G401.6 (cell line): ENCODE measurements around the gene DLGAP4.
"Not testable (repeated sequence)": the region's sequence is repeated elsewhere in the genome, so short reads cannot be mapped to it uniquely, and the experiment has no call there.

ENCODE experiments used
- FAIRE-seq: peaks from 2 replicates; lab custom pipeline; 2012; peaks lifted over from hg19 to GRCh38; lab: Jason Lieb, UNC

Gene DLGAP4

DNA sequence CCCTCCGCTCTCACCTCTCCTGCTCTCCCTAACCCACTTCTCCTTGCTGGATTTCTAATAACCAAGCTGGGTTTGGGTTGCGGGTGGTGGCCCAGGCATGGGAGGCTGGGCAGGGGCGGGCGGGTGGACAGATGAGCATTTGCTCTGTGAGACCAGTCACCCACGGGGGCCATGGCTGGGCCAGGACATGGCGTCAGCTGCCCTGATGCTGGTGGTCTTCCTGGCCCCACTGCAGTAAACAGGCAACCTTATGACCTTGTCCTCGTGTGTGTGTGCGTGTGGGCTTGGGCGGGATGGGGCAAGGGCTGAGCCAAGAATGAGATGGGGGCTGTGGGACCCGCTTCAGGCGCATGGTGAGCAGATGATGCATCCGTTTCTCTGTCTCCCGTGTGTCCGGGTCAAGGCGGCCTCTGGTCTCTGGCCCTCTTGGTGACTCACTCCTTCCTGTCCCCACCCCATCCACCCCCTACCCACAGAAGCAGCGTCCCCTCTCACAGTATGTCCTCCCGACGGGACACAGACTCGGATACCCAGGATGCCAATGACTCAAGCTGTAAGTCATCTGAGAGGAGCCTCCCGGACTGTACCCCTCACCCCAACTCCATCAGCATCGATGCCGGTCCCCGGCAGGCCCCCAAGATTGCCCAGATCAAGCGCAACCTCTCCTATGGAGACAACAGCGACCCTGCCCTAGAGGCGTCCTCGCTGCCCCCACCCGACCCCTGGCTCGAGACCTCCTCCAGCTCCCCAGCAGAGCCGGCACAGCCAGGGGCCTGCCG lies 193.8 kb downstream of the DLGAP4 start:
- no peak for FAIRE-seq

DNA sequence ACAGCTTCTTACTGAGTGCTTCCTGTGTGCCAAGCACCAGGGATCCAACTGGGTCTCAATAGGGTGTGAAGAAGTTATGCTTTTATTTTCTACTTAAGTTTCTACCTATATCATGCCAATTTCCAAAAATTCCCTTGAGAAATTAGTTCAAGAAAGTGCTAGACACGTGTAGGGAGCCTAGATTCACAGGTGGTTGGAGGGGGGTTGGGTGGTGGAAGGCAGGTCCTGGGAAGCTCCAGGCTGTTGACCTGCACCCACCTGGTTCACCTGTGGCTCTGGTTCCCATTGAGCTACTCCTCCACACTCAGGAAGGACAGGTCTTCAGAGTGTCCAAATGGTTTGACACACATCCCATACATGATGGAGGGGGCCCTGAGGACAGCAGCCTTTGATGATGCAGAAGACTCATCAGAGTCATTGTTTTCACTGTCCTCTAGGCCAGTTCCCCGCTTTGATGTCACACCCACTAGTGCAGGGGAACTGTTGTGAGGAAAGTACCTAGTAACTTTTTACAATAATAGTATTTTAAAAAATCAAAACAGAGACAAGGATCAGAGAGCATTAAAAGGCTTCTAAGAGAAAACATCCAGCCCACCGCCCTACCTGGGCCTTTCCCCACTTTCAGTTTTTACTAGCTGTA lies 195.3 kb downstream of the DLGAP4 start:
- no peak for FAIRE-seq

- FAIRE-seq: no peak
These were observed 198.2 kb downstream of the DLGAP4 start for GRCh38 chr20:36504295-36504694.

GRCh38 chr20:36506253-36506652 lies 200.1 kb downstream of the DLGAP4 start:
- FAIRE-seq: no peak

- FAIRE-seq: no peak
These were observed 201.6 kb downstream of the DLGAP4 start for GRCh38 chr20:36507746-36508145.

DNA sequence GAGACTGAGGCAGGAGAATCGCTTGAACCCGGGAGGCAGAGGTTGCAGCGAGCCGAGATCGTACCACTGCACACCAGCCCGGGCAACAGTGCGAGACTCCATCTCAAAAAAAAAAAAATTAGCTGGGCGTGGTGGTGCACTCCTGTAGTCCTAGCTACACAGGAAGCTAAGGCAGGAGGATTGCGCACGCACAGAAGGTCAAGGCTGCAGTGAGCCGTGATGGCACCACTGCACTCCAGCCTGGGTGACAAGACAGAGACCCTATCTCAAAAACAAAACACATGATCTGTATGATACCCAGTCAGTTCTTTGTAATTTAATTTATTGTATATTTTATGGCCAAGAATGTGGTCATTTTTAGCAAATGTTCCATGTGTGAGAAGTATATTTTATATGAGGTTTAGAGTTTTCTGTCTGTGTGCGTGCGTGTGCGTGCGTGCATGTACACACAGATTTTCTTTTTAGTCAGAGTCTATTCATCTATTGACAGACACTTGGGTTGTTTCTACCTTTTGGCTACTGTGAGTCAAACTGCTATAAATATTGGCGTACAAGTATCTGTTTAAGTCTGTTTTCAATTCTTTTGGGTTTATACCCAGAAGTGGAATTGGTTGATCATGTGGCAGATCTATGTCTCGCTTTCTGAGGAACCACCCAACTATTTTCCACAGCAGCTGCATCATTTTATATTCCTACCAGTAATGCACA lies 213.0 kb downstream of the DLGAP4 start:
- FAIRE-seq: no peak

- no peak for FAIRE-seq
These were observed 213.8 kb downstream of the DLGAP4 start for GRCh38 chr20:36519944-36520343.

- FAIRE-seq: no peak
These were observed 215.4 kb downstream of the DLGAP4 start for GRCh38 chr20:36521526-36521925.

- FAIRE-seq: not testable (repeated sequence)
These were observed 216.3 kb downstream of the DLGAP4 start for GRCh38 chr20:36522412-36522811.

DNA sequence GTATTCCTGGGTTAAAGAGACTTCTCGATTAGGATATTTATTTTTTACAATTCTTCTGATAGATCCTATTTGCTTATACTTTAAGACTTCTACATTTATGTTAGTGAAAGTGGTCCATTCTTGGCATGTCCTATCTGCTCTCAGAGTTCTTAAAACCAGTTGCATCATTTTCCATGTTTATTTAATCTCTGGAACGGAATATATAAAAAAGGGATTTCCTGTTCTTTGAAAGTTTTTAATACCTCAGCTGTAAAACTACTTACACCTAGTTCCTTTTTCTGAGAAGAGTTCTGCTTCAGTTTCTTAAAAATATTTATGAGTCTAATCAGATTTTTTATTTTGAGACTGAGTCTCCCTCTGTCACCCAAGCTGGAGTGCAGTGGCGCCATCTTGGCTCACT lies 217.2 kb downstream of the DLGAP4 start:
- no peak for FAIRE-seq

GRCh38 chr20:36525620-36526365 lies 219.7 kb downstream of the DLGAP4 start:
- FAIRE-seq: no peak

GRCh38 chr20:36526521-36527011 lies 220.4 kb downstream of the DLGAP4 start:
- no peak for FAIRE-seq

- no peak for FAIRE-seq
These were observed 221.4 kb downstream of the DLGAP4 start for GRCh38 chr20:36527331-36528125.

GRCh38 chr20:36528176-36528874 lies 222.2 kb downstream of the DLGAP4 start:
- no peak for FAIRE-seq

DNA sequence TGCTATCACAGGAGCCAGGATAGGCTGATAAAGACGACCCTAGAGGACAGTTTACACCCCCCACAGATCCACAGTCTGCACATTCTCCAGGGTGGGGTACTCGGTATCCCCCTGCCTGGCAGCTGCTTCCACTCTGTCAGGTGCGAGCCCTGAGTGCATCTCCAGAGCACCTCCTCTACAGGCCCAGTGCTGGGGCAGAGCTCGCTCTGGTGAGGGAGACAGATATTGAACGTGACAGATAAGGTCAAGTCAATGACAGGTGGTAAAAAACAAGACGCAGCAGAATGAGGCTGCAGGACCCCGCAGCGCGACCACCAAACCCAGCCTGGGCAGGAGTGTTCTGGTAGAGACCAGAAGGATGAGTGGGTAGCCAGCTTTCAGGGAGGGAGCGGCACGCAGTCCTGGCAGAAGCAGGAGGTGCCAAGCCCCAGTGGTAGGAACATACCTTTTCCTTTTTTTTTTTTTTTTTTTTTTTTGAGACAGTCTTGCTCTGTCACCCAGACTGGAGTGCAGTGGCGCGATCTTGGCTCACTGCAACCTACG lies 222.8 kb downstream of the DLGAP4 start:
- FAIRE-seq: no peak

- no peak for FAIRE-seq
These were observed 226.2 kb downstream of the DLGAP4 start for GRCh38 chr20:36532388-36532787.

DNA sequence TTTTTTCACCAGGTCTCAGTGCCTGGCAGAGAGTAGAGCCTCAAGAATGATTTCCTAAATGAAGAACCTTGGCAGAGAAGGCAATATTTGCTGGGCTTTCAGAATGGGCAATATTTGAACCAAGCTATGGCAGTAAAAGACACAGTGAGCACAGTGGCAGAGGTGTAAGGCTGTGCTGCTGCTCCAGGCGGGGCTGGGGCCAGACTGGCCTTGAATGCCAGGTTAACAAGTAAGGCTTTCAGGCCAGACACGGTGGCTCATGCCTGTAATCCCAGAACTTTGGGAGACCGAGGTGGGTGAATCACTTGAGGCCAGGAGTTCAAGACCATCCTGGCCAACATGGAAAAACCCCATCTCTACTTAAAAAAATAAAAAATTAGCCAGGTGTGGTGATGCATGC lies 226.7 kb downstream of the DLGAP4 start:
- no peak for FAIRE-seq

DNA sequence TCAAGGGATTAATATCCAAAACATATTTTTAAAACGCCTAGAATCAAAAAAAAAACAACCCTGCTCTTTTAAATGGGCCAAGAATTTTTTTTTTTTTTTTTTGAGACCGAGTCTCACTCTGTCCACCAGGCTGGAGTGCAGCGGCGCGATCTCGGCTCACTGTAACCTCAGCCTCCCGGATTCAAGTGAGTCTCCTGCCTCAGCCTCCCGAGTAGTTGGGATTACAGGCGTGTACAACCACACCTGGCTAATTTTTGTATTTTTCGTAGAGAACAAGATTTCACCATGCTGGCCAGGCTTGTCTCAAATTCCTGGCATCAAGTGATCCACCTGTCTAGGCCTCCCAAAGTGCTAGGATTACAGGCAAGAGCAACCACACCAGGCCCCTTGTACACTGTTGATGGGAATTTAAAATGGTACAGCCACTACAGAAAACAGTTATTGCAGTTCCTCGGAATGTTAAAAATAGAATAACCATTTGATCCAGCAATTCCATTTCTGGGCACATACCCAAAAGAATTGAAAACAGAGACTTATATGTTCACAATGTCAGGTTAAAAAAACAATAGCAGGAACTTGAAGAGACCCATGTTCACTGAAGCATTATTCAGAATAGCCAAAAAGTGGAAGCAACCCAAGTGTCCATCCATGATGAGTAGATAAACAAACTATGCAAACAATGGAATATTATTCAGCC lies 232.0 kb downstream of the DLGAP4 start:
- no peak for FAIRE-seq

DNA sequence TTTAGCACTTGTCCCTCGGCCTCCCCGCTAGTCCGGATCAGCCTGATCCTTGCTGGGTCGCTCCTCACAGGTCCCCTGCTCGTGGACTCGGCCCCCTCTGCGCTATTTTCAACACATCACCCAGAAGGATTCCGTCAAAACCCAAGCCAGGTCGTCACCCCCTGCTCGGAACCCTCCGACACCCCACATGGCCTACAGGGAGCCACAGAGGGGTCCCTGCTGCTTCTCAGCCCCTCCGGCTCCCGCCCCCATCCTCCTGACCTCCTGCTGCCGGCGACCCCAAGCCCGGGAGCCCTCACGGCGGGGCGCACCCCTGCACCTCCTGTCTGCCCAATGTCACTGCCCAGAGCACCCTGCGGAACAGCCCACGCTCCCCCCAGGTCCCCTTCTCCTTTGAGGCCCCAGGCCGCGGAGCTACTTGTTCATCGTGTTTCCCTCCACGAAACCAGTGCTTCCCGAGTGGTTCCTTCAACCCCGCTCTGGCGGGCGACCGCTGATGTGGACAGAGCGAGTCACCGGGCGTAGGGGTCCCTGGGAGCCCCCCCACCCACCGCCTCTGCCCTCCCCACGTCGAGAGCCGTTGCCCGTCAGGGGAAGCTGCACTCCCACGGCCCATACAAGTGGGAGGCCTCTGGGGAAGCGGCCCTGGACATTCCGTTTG lies 234.5 kb downstream of the DLGAP4 start:
- no peak for FAIRE-seq
